HepG2 (cell line): ENCODE results near the gene ZSWIM7. TPM values are rescaled to one million over a fixed set of nuclear protein-coding genes. Genes with fewer than 3 reads are reported as not detected.

Source experiments
- CBX2 ChIP-seq, 2 experiments: fragments of 200-600 bp in 1 of 2; sonication (generic); formaldehyde crosslinking in 1 of 2; IDR thresholded peaks; 2 replicates each; pipeline versions ENCODE4 v1.7.0 to v1.8.1; 2018 to 2022; ENCODE audit warnings: low read depth in 2 of 2, low read length in 1 of 2, mild to moderate bottlenecking in 1 of 2, missing genetic modification reagents in 1 of 2
- CREM ChIP-seq, 2 experiments: sonication (generic) in 1 of 2; formaldehyde crosslinking in 1 of 2; IDR thresholded peaks; 2 replicates each; pipeline versions ENCODE4 v1.4.0 to v1.6.1; 2016 to 2020; ENCODE audit warnings: antibody characterized with exemption in 1 of 2, mild to moderate bottlenecking in 1 of 2, missing genetic modification reagents in 1 of 2
- DNMT1 ChIP-seq: sonication (generic); formaldehyde crosslinking; IDR thresholded peaks from 2 replicates; pipeline ENCODE4 v1.5.1; 2020; ENCODE audit warnings: mild to moderate bottlenecking, missing genetic modification reagents
- FOXK2 ChIP-seq: fragments of 450-650 bp; IDR thresholded peaks from 2 replicates; pipeline ENCODE4 v1.6.1; 2016
- JUN ChIP-seq: sonication (generic); formaldehyde crosslinking; IDR thresholded peaks from 2 replicates; pipeline ENCODE4 v1.4.0; 2020; ENCODE audit warnings: mild to moderate bottlenecking, missing genetic modification reagents
- KAT2B ChIP-seq: fragments of 150-350 bp; IDR thresholded peaks from 2 replicates; pipeline ENCODE4 v1.6.1; 2014; ENCODE audit warnings: low read depth, low read length, borderline replicate concordance
- NFIC ChIP-seq: IDR thresholded peaks from 2 replicates; pipeline ENCODE4 v1.6.1; 2012; ENCODE audit warnings: mild to moderate bottlenecking, low read length, inconsistent platforms
- SCMH1 ChIP-seq: sonication (generic); formaldehyde crosslinking; IDR thresholded peaks from 2 replicates; pipeline ENCODE4 v1.9.0; 2021; ENCODE audit warnings: missing genetic modification reagents, mild to moderate bottlenecking, borderline replicate concordance
- SNRNP70 ChIP-seq: fragments of 200-400 bp; formaldehyde crosslinking; IDR thresholded peaks from 2 replicates; pipeline ENCODE4 v1.6.1; 2017; ENCODE audit warnings: mild to moderate bottlenecking, low read depth, low read length, moderate library complexity
- SP1 ChIP-seq, 2 experiments: fragments of 450-650 bp in 1 of 2; sonication (generic) in 1 of 2; formaldehyde crosslinking in 1 of 2; IDR thresholded peaks; 2 replicates each; pipeline versions ENCODE4 v1.4.0 to v1.6.1; 2016 to 2020; ENCODE audit warnings: missing genetic modification reagents in 1 of 2
- ZFAT ChIP-seq: sonication (generic); formaldehyde crosslinking; conservative IDR thresholded peaks from 2 replicates; pipeline ENCODE4 v1.8.1; 2023; ENCODE audit warnings: missing genetic modification reagents, inconsistent platforms
- ZKSCAN8 ChIP-seq: IDR thresholded peaks from 2 replicates; pipeline ENCODE4 v1.6.1; 2016; ENCODE audit warnings: borderline replicate concordance, missing genetic modification reagents, missing compliant biosample characterization
- ZNF124 ChIP-seq: sonication (generic); formaldehyde crosslinking; IDR thresholded peaks from 2 replicates; pipeline ENCODE4 v1.4.0; 2020; ENCODE audit warnings: missing genetic modification reagents
- ZNF230 ChIP-seq: sonication (generic); formaldehyde crosslinking; IDR thresholded peaks from 2 replicates; pipeline ENCODE4 v1.4.0; 2020; ENCODE audit warnings: mild to moderate bottlenecking, missing genetic modification reagents
- ZNF282 ChIP-seq: fragments of 450-650 bp; IDR thresholded peaks from 2 replicates; pipeline ENCODE4 v1.6.1; 2018; ENCODE audit not compliant: partially characterized antibody
- ZNF430 ChIP-seq: sonication (generic); formaldehyde crosslinking; IDR thresholded peaks from 2 replicates; pipeline ENCODE4 v1.9.0; 2021; ENCODE audit warnings: mild to moderate bottlenecking, missing genetic modification reagents
- ZNF557 ChIP-seq: sonication (generic); formaldehyde crosslinking; IDR thresholded peaks from 2 replicates; pipeline ENCODE4 v1.4.0; 2020; ENCODE audit warnings: missing genetic modification reagents
- ZNF670 ChIP-seq: sonication (generic); formaldehyde crosslinking; IDR thresholded peaks from 2 replicates; pipeline ENCODE4 v1.8.0; 2022; ENCODE audit warnings: mild to moderate bottlenecking, missing genetic modification reagents, borderline replicate concordance
- polyA plus RNA-seq, 8 experiments: library from polyadenylated mRNA; depleted of rRNA in 3 of 8; stranded (reverse) in 7 of 8; unstranded in 1 of 8; fragments of >200 nt; fragmentation: Illumina TruSeq in 4 of 8; extraction: Trizol in 4 of 8; gene quantifications; 2 replicates each; pipeline versions ENCODE4 v1.2.1 to v1.2.3, GENCODE V29; 2011 to 2016; ENCODE audit warnings: low read depth in 4 of 8, missing spikeins in 1 of 8, mixed read lengths in 1 of 8; ENCODE audit not compliant: insufficient read depth in 1 of 8
- total RNA-seq, 5 experiments: library from RNA; depleted of rRNA; stranded (reverse); fragments of >200 nt; fragmentation: Illumina TruSeq; extraction: Trizol; gene quantifications; 2 replicates each; pipeline ENCODE4 v1.2.3, GENCODE V29; 2016; ENCODE audit warnings: low read depth in 1 of 5
- TF ChIP-seq, protein P1 (sequence below): sonication (generic); formaldehyde crosslinking; IDR thresholded peaks from 2 replicates; pipeline ENCODE4 v1.4.0; 2020; ENCODE audit warnings: mild to moderate bottlenecking, missing genetic modification reagents, borderline replicate concordance
- TF ChIP-seq, protein P2 (sequence below): sonication (generic); formaldehyde crosslinking; IDR thresholded peaks from 2 replicates; pipeline ENCODE4 v1.9.0; 2021; ENCODE audit warnings: missing genetic modification reagents, mild to moderate bottlenecking, borderline replicate concordance
- TF ChIP-seq, protein P3 (sequence below): sonication (generic); formaldehyde crosslinking; IDR thresholded peaks from 2 replicates; pipeline ENCODE4 v1.4.0; 2020; ENCODE audit warnings: missing genetic modification reagents
- TF ChIP-seq, protein P4 (sequence below): sonication (generic); formaldehyde crosslinking; IDR thresholded peaks from 2 replicates; pipeline ENCODE4 v1.4.0; 2020; ENCODE audit warnings: missing genetic modification reagents, borderline replicate concordance

ZSWIM7 gene
- total and polyA plus RNA-seq, 2 of the 13 experiments (the other 11 are each of a cell fraction or from before 2014, with no cell fraction given), result 13.1 to 28.1 TPM

- TF ChIP-seq, protein P1, sequence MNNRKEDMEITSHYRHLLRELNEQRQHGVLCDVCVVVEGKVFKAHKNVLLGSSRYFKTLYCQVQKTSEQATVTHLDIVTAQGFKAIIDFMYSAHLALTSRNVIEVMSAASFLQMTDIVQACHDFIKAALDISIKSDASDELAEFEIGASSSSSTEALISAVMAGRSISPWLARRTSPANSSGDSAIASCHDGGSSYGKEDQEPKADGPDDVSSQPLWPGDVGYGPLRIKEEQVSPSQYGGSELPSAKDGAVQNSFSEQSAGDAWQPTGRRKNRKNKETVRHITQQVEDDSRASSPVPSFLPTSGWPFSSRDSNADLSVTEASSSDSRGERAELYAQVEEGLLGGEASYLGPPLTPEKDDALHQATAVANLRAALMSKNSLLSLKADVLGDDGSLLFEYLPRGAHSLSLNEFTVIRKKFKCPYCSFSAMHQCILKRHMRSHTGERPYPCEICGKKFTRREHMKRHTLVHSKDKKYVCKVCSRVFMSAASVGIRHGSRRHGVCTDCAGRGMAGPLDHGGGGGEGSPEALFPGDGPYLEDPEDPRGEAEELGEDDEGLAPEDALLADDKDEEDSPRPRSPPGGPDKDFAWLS (CRISPR knock-in tag), result peak; percentile 75
- TF ChIP-seq, protein P2, sequence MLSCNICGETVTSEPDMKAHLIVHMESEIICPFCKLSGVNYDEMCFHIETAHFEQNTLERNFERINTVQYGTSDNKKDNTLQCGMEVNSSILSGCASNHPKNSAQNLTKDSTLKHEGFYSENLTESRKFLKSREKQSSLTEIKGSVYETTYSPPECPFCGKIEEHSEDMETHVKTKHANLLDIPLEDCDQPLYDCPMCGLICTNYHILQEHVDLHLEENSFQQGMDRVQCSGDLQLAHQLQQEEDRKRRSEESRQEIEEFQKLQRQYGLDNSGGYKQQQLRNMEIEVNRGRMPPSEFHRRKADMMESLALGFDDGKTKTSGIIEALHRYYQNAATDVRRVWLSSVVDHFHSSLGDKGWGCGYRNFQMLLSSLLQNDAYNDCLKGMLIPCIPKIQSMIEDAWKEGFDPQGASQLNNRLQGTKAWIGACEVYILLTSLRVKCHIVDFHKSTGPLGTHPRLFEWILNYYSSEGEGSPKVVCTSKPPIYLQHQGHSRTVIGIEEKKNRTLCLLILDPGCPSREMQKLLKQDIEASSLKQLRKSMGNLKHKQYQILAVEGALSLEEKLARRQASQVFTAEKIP (CRISPR knock-in tag), result no peak
- no peak for TF ChIP-seq JUN (CRISPR knock-in tag)
- no peak for TF ChIP-seq SNRNP70
- no peak for TF ChIP-seq ZFAT (CRISPR knock-in tag)
- no peak for TF ChIP-seq KAT2B
- TF ChIP-seq ZNF670 (CRISPR knock-in tag), result no peak; the same call in 1 of the 2 replicates
- TF ChIP-seq ZNF557 (CRISPR knock-in tag), result no peak
- TF ChIP-seq FOXK2, result no peak
- TF ChIP-seq ZNF282, result no peak
- TF ChIP-seq, protein P3, sequence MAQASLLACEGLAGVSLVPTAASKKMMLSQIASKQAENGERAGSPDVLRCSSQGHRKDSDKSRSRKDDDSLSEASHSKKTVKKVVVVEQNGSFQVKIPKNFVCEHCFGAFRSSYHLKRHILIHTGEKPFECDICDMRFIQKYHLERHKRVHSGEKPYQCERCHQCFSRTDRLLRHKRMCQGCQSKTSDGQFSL (CRISPR knock-in tag), result no peak
- no peak for TF ChIP-seq ZKSCAN8 (CRISPR knock-in tag)
- no peak for TF ChIP-seq ZNF230 (CRISPR knock-in tag)
- no peak for TF ChIP-seq CREM (IDR thresholded peaks at IDR 0.05)
- TF ChIP-seq CREM (CRISPR knock-in tag; IDR thresholded peaks at IDR 0.05), result no peak
- TF ChIP-seq, protein P4, sequence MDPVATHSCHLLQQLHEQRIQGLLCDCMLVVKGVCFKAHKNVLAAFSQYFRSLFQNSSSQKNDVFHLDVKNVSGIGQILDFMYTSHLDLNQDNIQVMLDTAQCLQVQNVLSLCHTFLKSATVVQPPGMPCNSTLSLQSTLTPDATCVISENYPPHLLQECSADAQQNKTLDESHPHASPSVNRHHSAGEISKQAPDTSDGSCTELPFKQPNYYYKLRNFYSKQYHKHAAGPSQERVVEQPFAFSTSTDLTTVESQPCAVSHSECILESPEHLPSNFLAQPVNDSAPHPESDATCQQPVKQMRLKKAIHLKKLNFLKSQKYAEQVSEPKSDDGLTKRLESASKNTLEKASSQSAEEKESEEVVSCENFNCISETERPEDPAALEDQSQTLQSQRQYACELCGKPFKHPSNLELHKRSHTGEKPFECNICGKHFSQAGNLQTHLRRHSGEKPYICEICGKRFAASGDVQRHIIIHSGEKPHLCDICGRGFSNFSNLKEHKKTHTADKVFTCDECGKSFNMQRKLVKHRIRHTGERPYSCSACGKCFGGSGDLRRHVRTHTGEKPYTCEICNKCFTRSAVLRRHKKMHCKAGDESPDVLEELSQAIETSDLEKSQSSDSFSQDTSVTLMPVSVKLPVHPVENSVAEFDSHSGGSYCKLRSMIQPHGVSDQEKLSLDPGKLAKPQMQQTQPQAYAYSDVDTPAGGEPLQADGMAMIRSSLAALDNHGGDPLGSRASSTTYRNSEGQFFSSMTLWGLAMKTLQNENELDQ (CRISPR knock-in tag), result no peak
- 0 out of 2 replicates have a peak, but pooled peaks have one; percentile 25 for TF ChIP-seq ZNF124 (CRISPR knock-in tag)
- peak; percentile 26; the same call in 1 of the 2 replicates for TF ChIP-seq ZNF430 (CRISPR knock-in tag)
- TF ChIP-seq NFIC, result no peak
- TF ChIP-seq CBX2 (IDR thresholded peaks at IDR 0.05; ENCODE audit: low read depth, low read length), result no peak
- TF ChIP-seq CBX2 (CRISPR knock-in tag; IDR thresholded peaks at IDR 0.05; ENCODE audit: low read depth), result no peak
- TF ChIP-seq SP1 (IDR thresholded peaks at IDR 0.05), result no peak
- peak; percentile 52 for TF ChIP-seq SP1 (CRISPR knock-in tag; IDR thresholded peaks at IDR 0.05)
- no peak for TF ChIP-seq SCMH1 (CRISPR knock-in tag)
- no peak; the same call in 1 of the 2 replicates for TF ChIP-seq DNMT1 (CRISPR knock-in tag)
Measured at GRCh38 chr17:15944759-15945526, 54.6 kb downstream of the ZSWIM7 start, which contains the start of gene ADORA2B (continued).
